Activated CD8-positive, alpha-beta memory T cell treated with anti-CD3 and anti-CD28 coated beads, Interleukin-2, amount 50 U/mL, for 1 hour (primary cell): ENCODE data around the gene SLC25A26.

ENCODE experiments used
- DNase-seq: peaks from one replicate; pipeline ENCODE4 v3.0.0-alpha.2; 2020; ENCODE audit errors: extremely low read depth

SLC25A26 gene

GRCh38 chr3:66322436-66322835 is 101.6 kb downstream of the SLC25A26 start:
- DNase-seq, result no peak

GRCh38 chr3:66326340-66326739 is 105.5 kb downstream of the SLC25A26 start:
- DNase-seq, result no peak

GRCh38 chr3:66335671-66336070 is 114.9 kb downstream of the SLC25A26 start:
- no peak for DNase-seq

GRCh38 chr3:66336333-66336766 is 115.5 kb downstream of the SLC25A26 start:
- DNase-seq, result no peak

GRCh38 chr3:66338927-66339326 is 118.1 kb downstream of the SLC25A26 start:
- no peak for DNase-seq

GRCh38 chr3:66342717-66343356 is 122.0 kb downstream of the SLC25A26 start:
- no peak for DNase-seq

- DNase-seq, result no peak
Observed at GRCh38 chr3:66344391-66344811, 123.6 kb downstream of the SLC25A26 start.

GRCh38 chr3:66344848-66345578 is 124.2 kb downstream of the SLC25A26 start:
- no peak for DNase-seq

- DNase-seq, result no peak
Observed at GRCh38 chr3:66348704-66349103, 127.9 kb downstream of the SLC25A26 start.

- no peak for DNase-seq
Observed at GRCh38 chr3:66350601-66351000, 129.8 kb downstream of the SLC25A26 start.

GRCh38 chr3:66353039-66353438 is 132.2 kb downstream of the SLC25A26 start:
- no peak for DNase-seq

GRCh38 chr3:66353530-66353929 is 132.7 kb downstream of the SLC25A26 start:
- no peak for DNase-seq

- DNase-seq, result no peak
Observed at GRCh38 chr3:66354001-66354400, 133.2 kb downstream of the SLC25A26 start.

- no peak for DNase-seq
Observed at GRCh38 chr3:66355394-66355793, 134.6 kb downstream of the SLC25A26 start.

GRCh38 chr3:66355997-66356396 is 135.2 kb downstream of the SLC25A26 start:
- DNase-seq, result no peak

- DNase-seq, result no peak
Observed at GRCh38 chr3:66361356-66361755, 140.6 kb downstream of the SLC25A26 start.

GRCh38 chr3:66362541-66362941 is 141.7 kb downstream of the SLC25A26 start:
- no peak for DNase-seq

- no peak for DNase-seq
Observed at GRCh38 chr3:66363148-66363547, 142.3 kb downstream of the SLC25A26 start.

- DNase-seq, result no peak
Observed at GRCh38 chr3:66365080-66365479, 144.3 kb downstream of the SLC25A26 start.

- no peak for DNase-seq
Observed at GRCh38 chr3:66366747-66367146, 145.9 kb downstream of the SLC25A26 start.

GRCh38 chr3:66367979-66368378 is 147.2 kb downstream of the SLC25A26 start:
- no peak for DNase-seq

- no peak for DNase-seq
Observed at GRCh38 chr3:66370179-66370578, 149.4 kb downstream of the SLC25A26 start.

GRCh38 chr3:66371432-66371831 is 150.6 kb downstream of the SLC25A26 start:
- no peak for DNase-seq
